Cardiac fibroblast (primary cell): ENCODE results near the gene COL23A1.

ENCODE experiments used
- DNase-seq, 2 donors: peaks; one replicate each; pipeline versions ENCODE4 v3.0.0 to v3.0.0-alpha.2; 2010; ENCODE audit warnings: low read depth in 2 of 2
- H3K4me3 ChIP-seq, 2 donors: replicated peaks in 1 of 2; 1 replicate in 1 of 2; 2 replicates in 1 of 2; pipeline ENCODE4 v1.5.1; 2011; ENCODE audit warnings: low read depth in 2 of 2, low read length in 2 of 2, mild to moderate bottlenecking in 2 of 2, moderate library complexity in 1 of 2
- CTCF ChIP-seq: IDR thresholded peaks from one replicate; pipeline ENCODE4 v1.5.1; 2011; ENCODE audit warnings: low read depth, mild to moderate bottlenecking, low read length, inconsistent platforms

COL23A1 gene

GRCh38 chr5:178267876-178268275 is 322.3 kb downstream of the COL23A1 start:
- no peak overlapping the region for H3K4me3 ChIP-seq
- DNase-seq: no peak

GRCh38 chr5:178267245-178267644 is 322.9 kb downstream of the COL23A1 start:
- H3K4me3 ChIP-seq: no peak overlapping the region
- no peak for TF ChIP-seq CTCF
- DNase-seq: no peak

More at GRCh38 chr5:178267876-178268275, 322.3 kb downstream of the COL23A1 start:
- TF ChIP-seq CTCF: no peak

DNA sequence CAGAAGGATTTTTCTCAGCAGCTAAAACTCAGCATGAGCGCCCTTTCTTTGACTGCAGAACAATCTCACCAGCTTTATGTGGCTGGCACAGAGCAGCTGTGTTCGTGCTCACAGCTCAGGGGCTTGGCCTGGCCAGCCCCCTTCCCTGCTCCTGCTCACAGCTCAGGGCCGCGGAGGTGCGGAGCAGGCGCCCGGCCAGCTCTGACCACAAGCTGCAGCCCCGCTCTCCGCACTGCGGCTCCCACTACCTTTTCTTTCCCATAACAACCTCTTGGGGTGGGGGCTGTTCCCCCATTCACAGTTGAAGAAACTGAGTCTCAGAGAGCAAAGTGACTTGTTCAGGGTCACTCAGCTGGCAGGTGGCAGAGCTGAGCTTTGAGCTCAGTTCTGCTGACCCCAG is 323.6 kb downstream of the COL23A1 start:
- no peak for DNase-seq
- H3K4me3 ChIP-seq: no peak overlapping the region
- TF ChIP-seq CTCF: no peak

GRCh38 chr5:178265746-178266145 is 324.4 kb downstream of the COL23A1 start:
- TF ChIP-seq CTCF: no peak
- no peak overlapping the region for H3K4me3 ChIP-seq
- no peak for DNase-seq

- no peak for DNase-seq
- TF ChIP-seq CTCF: no peak
- no peak overlapping the region for H3K4me3 ChIP-seq
Measured at GRCh38 chr5:178264044-178264443, 326.1 kb downstream of the COL23A1 start.

DNA sequence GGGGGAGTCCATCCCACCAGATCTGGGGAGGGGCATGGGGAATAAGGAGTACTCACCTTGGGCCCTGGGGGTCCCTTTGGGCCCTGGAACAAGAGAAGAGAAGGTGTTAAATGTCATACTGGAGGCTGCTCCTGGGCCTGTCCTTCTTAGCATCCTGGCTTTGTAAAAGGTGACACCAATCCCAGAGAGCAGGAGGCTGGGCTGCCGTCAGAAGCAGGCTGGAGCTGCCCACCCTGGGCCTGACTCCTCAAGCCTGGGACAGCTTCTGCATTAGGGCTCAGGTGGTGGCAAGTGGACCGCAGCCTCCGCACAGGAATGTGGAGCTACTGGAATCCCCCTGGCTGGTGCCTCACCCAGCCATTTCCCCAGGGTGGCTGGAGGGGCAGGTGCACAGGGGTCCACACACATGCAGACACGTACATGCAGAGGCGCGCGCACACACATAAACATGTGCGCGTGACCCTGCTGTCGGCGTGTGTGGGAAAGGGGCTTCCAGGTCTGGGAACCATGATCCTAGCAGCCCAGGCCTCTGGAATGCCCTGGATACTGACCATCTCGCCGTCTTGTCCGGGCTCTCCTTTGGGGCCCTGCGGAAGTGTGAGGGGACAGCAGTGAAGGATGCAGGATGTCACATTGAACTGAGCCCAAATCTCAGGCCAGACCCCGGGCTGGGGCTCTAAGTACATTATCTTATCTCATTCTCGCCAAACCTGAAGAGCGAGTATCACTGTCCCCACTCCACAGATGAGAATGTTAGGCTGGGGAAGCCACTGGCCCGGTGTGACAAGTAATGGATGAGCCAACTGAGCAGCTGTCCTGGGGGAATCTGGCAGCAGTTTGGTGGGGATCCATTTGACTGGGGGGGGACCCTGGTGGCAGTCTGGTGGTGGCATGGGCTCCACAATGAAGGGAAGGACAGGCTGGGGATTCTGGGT is 328.3 kb downstream of the COL23A1 start:
- TF ChIP-seq CTCF: no peak
- H3K4me3 ChIP-seq: no peak overlapping the region

More for the DNA sequence above, 328.3 kb downstream of the COL23A1 start:
- no peak for DNase-seq
